H1 (cell line): ENCODE measurements around the gene DCDC2C. TPM values are rescaled to one million over a fixed set of nuclear protein-coding genes. Genes with fewer than 3 reads are reported as not detected.

Experiments
- CTCF ChIA-PET: fragments of 300-600 bp; sonication (Branson Sonifier 250); formaldehyde crosslinking; loops from one replicate; lab custom pipeline; 2021; ENCODE audit not compliant: partially characterized antibody; lab: Charles Lee
- POLR2A ChIA-PET: fragments of 300-600 bp; sonication (Branson Sonifier 250); formaldehyde crosslinking; loops from one replicate; lab custom pipeline; 2021; ENCODE audit warnings: inconsistent platforms; ENCODE audit not compliant: partially characterized antibody; lab: Charles Lee
- DNase-seq, 2 experiments: peaks; one replicate each; pipeline versions ENCODE4 v3.0.0 to v3.0.0-alpha.2; 2010 to 2022; ENCODE audit warnings: low spot score in 2 of 2, low read depth in 1 of 2, mixed read lengths in 1 of 2
- FAIRE-seq: peaks from 2 replicates; lab custom pipeline; 2011; peaks lifted over from hg19 to GRCh38; lab: Jason Lieb, UNC
- H2AFZ ChIP-seq: 2 replicates; pipeline ENCODE4 v1.8.1; 2012; ENCODE audit warnings: low read length, inconsistent platforms
- H2AK5ac ChIP-seq: 2 replicates; pipeline ENCODE4 v1.6.1; 2013; ENCODE audit warnings: low read depth, low read length
- H2BK120ac ChIP-seq: replicated peaks from 2 replicates; pipeline ENCODE3; 2013; ENCODE audit warnings: low read depth, low read length, inconsistent platforms
- H2BK12ac ChIP-seq: 2 replicates; pipeline ENCODE4 v1.6.1; 2013; ENCODE audit warnings: low read depth, low read length
- H2BK15ac ChIP-seq: 2 replicates; pipeline ENCODE4 v1.6.1; 2013; ENCODE audit warnings: low read length
- H2BK20ac ChIP-seq: 2 replicates; pipeline ENCODE4 v1.6.1; 2013; ENCODE audit warnings: low read length
- H2BK5ac ChIP-seq: 2 replicates; pipeline ENCODE4 v1.6.1; 2013; ENCODE audit warnings: low read depth, low read length
- H3K14ac ChIP-seq: 2 replicates; pipeline ENCODE4 v1.6.1; 2013; ENCODE audit warnings: inconsistent platforms; ENCODE audit not compliant: insufficient read length
- H3K18ac ChIP-seq: 2 replicates; pipeline ENCODE4 v1.6.1; 2013; ENCODE audit warnings: low read length; ENCODE audit errors: extremely low read depth
- H3K23ac ChIP-seq: 2 replicates; pipeline ENCODE4 v1.6.1; 2013; ENCODE audit warnings: inconsistent platforms; ENCODE audit not compliant: insufficient read length
- H3K23me2 ChIP-seq: 2 replicates; pipeline ENCODE4 v1.6.1; 2013; ENCODE audit warnings: low read depth, low read length
- H3K27ac ChIP-seq: 2 replicates; pipeline ENCODE4 v1.6.1; 2011; ENCODE audit warnings: low read depth, low read length, inconsistent platforms
- H3K27me3 ChIP-seq, 4 experiments: replicated peaks in 1 of 4; 1 replicate in 1 of 4; 2 replicates in 3 of 4; pipeline versions ENCODE4 v1.6.1 to v1.8.1; 2011 to 2013; ENCODE audit warnings: low read length in 3 of 4, mild to moderate bottlenecking in 3 of 4, inconsistent platforms in 2 of 4, mixed read lengths in 2 of 4, moderate library complexity in 1 of 4; ENCODE audit not compliant: control insufficient read depth in 3 of 4, insufficient read depth in 3 of 4; ENCODE audit errors: extremely low read depth in 1 of 4
- H3K36me3 ChIP-seq, 4 experiments: 2 replicates each; pipeline versions ENCODE4 v1.6.1 to v1.8.1; 2011 to 2013; ENCODE audit warnings: mild to moderate bottlenecking in 4 of 4, low read length in 3 of 4, moderate library complexity in 2 of 4, control low read depth in 1 of 4, inconsistent platforms in 1 of 4; ENCODE audit not compliant: insufficient read depth in 4 of 4, control insufficient read depth in 2 of 4
- H3K4ac ChIP-seq: replicated peaks from 2 replicates; pipeline ENCODE3; 2013; ENCODE audit warnings: low read length, low read depth, mixed read lengths, inconsistent platforms; ENCODE audit not compliant: insufficient read length
- H3K4me1 ChIP-seq, 4 experiments: replicated peaks in 1 of 4; 1 replicate in 1 of 4; 2 replicates in 3 of 4; pipeline versions ENCODE4 v1.6.1 to v1.8.1; 2011 to 2013; ENCODE audit warnings: low read length in 3 of 4, inconsistent platforms in 2 of 4, mixed read lengths in 1 of 4; ENCODE audit not compliant: insufficient read depth in 4 of 4, control insufficient read depth in 3 of 4
- H3K4me2 ChIP-seq, 2 experiments: 2 replicates each; pipeline versions ENCODE4 v1.6.1 to v1.8.1; 2011 to 2013; ENCODE audit warnings: low read depth in 2 of 2, low read length in 2 of 2, control low read depth in 1 of 2, inconsistent platforms in 1 of 2, mild to moderate bottlenecking in 1 of 2; ENCODE audit not compliant: insufficient read depth in 1 of 2
- H3K4me3 ChIP-seq, 4 experiments: fragments of 200-600, 300-600 bp in 1 of 4; sonication (generic), shearing (Covaris generic), sonication (Bioruptor Twin) in 1 of 4; 2 replicates each; pipeline versions ENCODE4 v1.5.1 to v1.8.1; 2011 to 2016; ENCODE audit warnings: low read length in 4 of 4, low read depth in 3 of 4, control low read depth in 2 of 4, inconsistent platforms in 2 of 4, mild to moderate bottlenecking in 2 of 4, mixed read lengths in 1 of 4, moderate library complexity in 1 of 4; ENCODE audit not compliant: insufficient read depth in 2 of 4; ENCODE audit errors: extremely low read depth in 1 of 4
- H3K56ac ChIP-seq: replicated peaks from 2 replicates; pipeline ENCODE3; 2013; ENCODE audit warnings: low read depth, mild to moderate bottlenecking, mixed read lengths, low read length, inconsistent platforms; ENCODE audit not compliant: insufficient read length
- H3K79me1 ChIP-seq: 2 replicates; pipeline ENCODE4 v1.6.1; 2013; ENCODE audit warnings: low read depth, low read length, control low read depth
- H3K79me2 ChIP-seq, 2 experiments: 2 replicates each; pipeline versions ENCODE4 v1.6.1 to v1.8.1; 2012 to 2013; ENCODE audit warnings: low read length in 2 of 2, mild to moderate bottlenecking in 2 of 2, inconsistent platforms in 1 of 2; ENCODE audit not compliant: insufficient read depth in 2 of 2, control insufficient read depth in 1 of 2
- H3K9ac ChIP-seq, 4 experiments: replicated peaks in 1 of 4; 1 replicate in 1 of 4; 2 replicates in 3 of 4; pipeline versions ENCODE4 v1.6.1 to v1.8.1; 2011 to 2013; ENCODE audit warnings: low read depth in 3 of 4, low read length in 3 of 4, control low read depth in 2 of 4, mild to moderate bottlenecking in 2 of 4, moderate library complexity in 2 of 4, inconsistent platforms in 1 of 4; ENCODE audit errors: extremely low read depth in 1 of 4
- H3K9me3 ChIP-seq, 2 experiments: 2 replicates each; pipeline versions ENCODE4 v1.6.1 to v1.8.1; 2012 to 2013; ENCODE audit warnings: mild to moderate bottlenecking in 2 of 2, moderate library complexity in 2 of 2, control low read depth in 1 of 2, inconsistent platforms in 1 of 2, low read depth in 1 of 2, low read length in 1 of 2, mixed read lengths in 1 of 2; ENCODE audit not compliant: insufficient read depth in 2 of 2
- H4K20me1 ChIP-seq, 2 experiments: replicated peaks in 1 of 2; 2 replicates each; pipeline versions ENCODE3 to v1.8.1; 2011 to 2013; ENCODE audit warnings: inconsistent platforms in 2 of 2, low read length in 2 of 2, mild to moderate bottlenecking in 1 of 2; ENCODE audit not compliant: insufficient read depth in 2 of 2, control insufficient read depth in 1 of 2
- H4K5ac ChIP-seq: 2 replicates; pipeline ENCODE4 v1.6.1; 2013; ENCODE audit warnings: low read length, low read depth, mixed read lengths, inconsistent platforms; ENCODE audit not compliant: insufficient read length
- H4K8ac ChIP-seq: 2 replicates; pipeline ENCODE4 v1.8.0; 2013; ENCODE audit warnings: mild to moderate bottlenecking, moderate library complexity, low read length, inconsistent platforms; ENCODE audit not compliant: insufficient read depth; ENCODE audit errors: extremely low read depth
- H4K91ac ChIP-seq: replicated peaks from 2 replicates; pipeline ENCODE3; 2013; ENCODE audit warnings: low read length, mixed read lengths, inconsistent platforms; ENCODE audit not compliant: insufficient read length
- CTBP2 ChIP-seq: IDR thresholded peaks from 2 replicates; pipeline ENCODE4 v1.7.0; 2011; ENCODE audit warnings: borderline replicate concordance, mild to moderate bottlenecking, moderate library complexity, mixed read lengths, low read length; ENCODE audit not compliant: insufficient read depth, insufficient read length
- FOSL1 ChIP-seq: IDR thresholded peaks from 2 replicates; pipeline ENCODE4 v1.6.1; 2011; ENCODE audit warnings: mild to moderate bottlenecking, low read depth, low read length, moderate library complexity; ENCODE audit not compliant: insufficient read depth
- MAX ChIP-seq: IDR thresholded peaks from 2 replicates; pipeline ENCODE4 v1.6.1; 2012; ENCODE audit warnings: inconsistent platforms
- NRF1 ChIP-seq: IDR thresholded peaks from 2 replicates; pipeline ENCODE4 v1.6.1; 2011; ENCODE audit warnings: mild to moderate bottlenecking, low read depth, low read length, improper control_type of control experiment
- POU5F1 ChIP-seq: IDR thresholded peaks from 2 replicates; pipeline ENCODE4 v1.6.1; 2011; ENCODE audit warnings: low read depth, mild to moderate bottlenecking, low read length, moderate library complexity
- RFX5 ChIP-seq: IDR thresholded peaks from 2 replicates; pipeline ENCODE4 v1.6.1; 2011; ENCODE audit warnings: low read depth, low read length, improper control_type of control experiment, borderline replicate concordance
- TCF12 ChIP-seq: IDR thresholded peaks from 2 replicates; pipeline ENCODE4 v1.6.1; 2011; ENCODE audit warnings: low read depth, mild to moderate bottlenecking, low read length
- WGBS, 2 experiments: shearing (Covaris generic) in 1 of 2; methylation state at CpG; one replicate each; pipeline versions ENCODE4 v1.1.6 to v1.1.7; 2013 to 2015; ENCODE audit warnings: low lambda C conversion rate in 2 of 2, mixed read lengths in 2 of 2, inconsistent platforms in 1 of 2, low coverage in 1 of 2, missing lambda C conversion rate in 1 of 2; ENCODE audit not compliant: insufficient replicate concordance in 2 of 2, insufficient coverage in 1 of 2, insufficient read length in 1 of 2; ENCODE audit errors: extremely low coverage in 1 of 2, missing lambda C conversion rate in 1 of 2; 5-methylcytosine and 5-hydroxymethylcytosine counted together
- polyA plus RNA-seq, 7 experiments: library from polyadenylated mRNA; depleted of rRNA in 3 of 7; stranded (reverse) in 5 of 7; unstranded in 2 of 7; fragments of >200 nt in 5 of 7; fragments of 200-250 nt in 2 of 7; gene quantifications; 1 replicate in 5 of 7; 2 replicates in 1 of 7; 4 replicates in 1 of 7; pipeline versions ENCODE4 v1.2.1 to v1.2.3, GENCODE V29; 2011 to 2013; ENCODE audit warnings: missing spikeins in 2 of 7, mixed read lengths in 2 of 7
- total RNA-seq: library from RNA; stranded (reverse); fragmentation: NEBNext Ultra II Directional; extraction: Animal tissue kit (Norgen Biotek cat#: 25700); gene quantifications from 2 replicates; pipeline ENCODE4 v1.2.1, GENCODE V29; 2021

The DCDC2C gene
- total and polyA plus RNA-seq, 2 of the 8 experiments (the other 6 are each of a cell fraction or from before 2014, with no cell fraction given): 0.50 TPM; not detected in 1

GRCh38 chr2:3655871-3656761 is 47.3 kb upstream of the DCDC2C start:
- Histone ChIP-seq H3K9ac (no peak overlapping the region), H3K79me2 (no peaks in the 10 kb centered on the region), H3K23ac (no peak overlapping the region), H3K4me3 (no peak overlapping the region), H4K91ac (no peak overlapping the region), H2AFZ (no peak overlapping the region), H3K36me3 (no peaks in the 10 kb centered on the region), H2BK120ac (no peak overlapping the region), H4K20me1 (no peaks in the 10 kb centered on the region), H3K79me1 (no peaks in the 10 kb centered on the region), H4K5ac (no peak overlapping the region), H3K27me3 (peaks cover 0 to 2% (median 0%) of the 10 kb centered on the region in 4 experiments; a peak in 1 of 7 replicates), H2AK5ac (no peak overlapping the region), H3K14ac (no peak overlapping the region), H2BK12ac (peak overlapping the region; percentile 28; the same call in 1 of the 2 replicates), H2BK20ac (no peak overlapping the region), H3K27ac (no peak overlapping the region), H3K23me2 (peaks cover 7% of the 10 kb centered on the region; the same call in 1 of the 2 replicates), H3K18ac (no peak overlapping the region), H4K8ac (no peak overlapping the region; the same call in 1 of the 2 replicates), H3K4me2 (no peak overlapping the region), H3K56ac (no peak overlapping the region), H2BK15ac (no peak overlapping the region), H3K9me3 (no peaks in the 10 kb centered on the region; a peak in 1 of 4 replicates), H3K4me1 (peaks cover 5 to 25% (median 15%) of the 10 kb centered on the region in 4 experiments), H2BK5ac (no peak overlapping the region), H3K4ac (no peak overlapping the region)
- TF ChIP-seq MAX: no peak
- TF ChIP-seq CTBP2: no peak
- no peak for TF ChIP-seq NRF1
- no peak for TF ChIP-seq TCF12
- no peak for TF ChIP-seq FOSL1
- no peak for TF ChIP-seq POU5F1
- TF ChIP-seq RFX5: no peak
- POLR2A ChIA-PET: interaction anchor here (0.8 to 1.5 kb wide), 2 partner anchors 80 to 98 kb away, joined by 3 to 5 read pairs; partner anchors contain the start of gene RNASEH1
- 94% methylated on average over 28 of the region's 28 CpGs; no CpG with 5 or more reads in 1 of the 2 experiments for WGBS, 2 experiments
- no peak for FAIRE-seq
- CTCF ChIA-PET: interaction anchor here (0.5 to 2.3 kb wide), 9 partner anchors 9 to 192 kb away, joined by 3 to 8 read pairs (median 3); no protein-coding TSS in a partner anchor
- DNase-seq: no peak
